ENCODE measurements around the gene PRPF6.

PRPF6 gene

DNA sequence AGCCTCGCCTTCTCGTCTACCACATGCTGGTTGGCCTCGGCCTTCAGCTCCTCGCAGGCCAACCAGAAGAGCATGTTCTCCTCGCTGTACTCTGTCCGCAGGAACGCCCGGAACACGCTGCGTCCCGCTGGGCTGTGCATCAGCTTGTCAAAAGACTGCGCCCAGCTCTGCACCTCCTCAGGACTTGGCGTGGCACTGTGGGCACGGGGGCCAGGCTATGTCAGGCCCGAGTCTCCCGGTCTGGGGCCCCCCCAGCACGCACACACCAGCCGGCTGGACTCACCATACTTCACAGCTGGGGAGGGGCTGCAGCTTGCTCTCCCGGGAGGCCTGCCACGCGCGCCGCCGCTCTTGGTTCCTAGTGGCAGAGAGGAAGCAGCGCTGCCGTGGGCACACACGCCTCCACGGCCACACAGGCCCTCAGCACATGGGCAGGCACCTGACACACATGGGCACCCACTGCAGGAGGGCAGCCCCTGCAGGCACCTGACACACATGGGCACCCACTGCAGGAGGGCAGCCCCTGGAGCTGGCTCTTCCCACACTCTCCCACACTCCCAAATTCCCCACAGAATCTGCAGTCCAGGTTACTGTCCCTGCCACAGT is 93.4 kb downstream of the PRPF6 start:
- TF ChIP-seq, protein P1, sequence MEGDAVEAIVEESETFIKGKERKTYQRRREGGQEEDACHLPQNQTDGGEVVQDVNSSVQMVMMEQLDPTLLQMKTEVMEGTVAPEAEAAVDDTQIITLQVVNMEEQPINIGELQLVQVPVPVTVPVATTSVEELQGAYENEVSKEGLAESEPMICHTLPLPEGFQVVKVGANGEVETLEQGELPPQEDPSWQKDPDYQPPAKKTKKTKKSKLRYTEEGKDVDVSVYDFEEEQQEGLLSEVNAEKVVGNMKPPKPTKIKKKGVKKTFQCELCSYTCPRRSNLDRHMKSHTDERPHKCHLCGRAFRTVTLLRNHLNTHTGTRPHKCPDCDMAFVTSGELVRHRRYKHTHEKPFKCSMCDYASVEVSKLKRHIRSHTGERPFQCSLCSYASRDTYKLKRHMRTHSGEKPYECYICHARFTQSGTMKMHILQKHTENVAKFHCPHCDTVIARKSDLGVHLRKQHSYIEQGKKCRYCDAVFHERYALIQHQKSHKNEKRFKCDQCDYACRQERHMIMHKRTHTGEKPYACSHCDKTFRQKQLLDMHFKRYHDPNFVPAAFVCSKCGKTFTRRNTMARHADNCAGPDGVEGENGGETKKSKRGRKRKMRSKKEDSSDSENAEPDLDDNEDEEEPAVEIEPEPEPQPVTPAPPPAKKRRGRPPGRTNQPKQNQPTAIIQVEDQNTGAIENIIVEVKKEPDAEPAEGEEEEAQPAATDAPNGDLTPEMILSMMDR (IDR thresholded peaks at IDR 0.05; ENCODE audit: insufficient read depth, low read depth, low read length, missing control alignments): no peak
- DNase-seq (ENCODE audit: low read depth): no peak
- no peak overlapping the region for H3K4me3 ChIP-seq (ENCODE audit: low read length)

DNA sequence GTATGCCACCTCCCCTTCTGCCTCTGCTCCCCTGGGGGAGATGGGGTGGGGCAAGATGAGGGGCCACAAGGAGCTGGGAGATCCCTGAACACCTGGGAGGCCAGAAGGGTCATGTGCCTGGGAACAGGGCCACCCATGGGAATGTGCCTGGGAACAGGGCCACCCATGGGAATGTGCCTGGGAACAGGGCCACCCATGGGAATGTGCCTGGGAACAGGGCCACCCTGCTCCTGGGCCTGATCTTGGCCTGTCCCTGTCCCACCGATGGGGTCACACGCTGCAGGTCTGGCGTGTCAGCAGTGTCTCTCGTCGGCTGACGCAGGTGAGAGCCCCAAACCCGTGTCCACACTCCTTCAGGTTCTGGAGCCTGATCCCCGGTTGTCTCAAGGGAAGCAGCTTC is 94.0 kb downstream of the PRPF6 start:
- DNase-seq (ENCODE audit: low read depth): no peak
- TF ChIP-seq, protein P1 (IDR thresholded peaks at IDR 0.05; ENCODE audit: insufficient read depth, low read depth, low read length, missing control alignments): no peak
- no peak overlapping the region for H3K4me3 ChIP-seq (ENCODE audit: low read length)

DNA sequence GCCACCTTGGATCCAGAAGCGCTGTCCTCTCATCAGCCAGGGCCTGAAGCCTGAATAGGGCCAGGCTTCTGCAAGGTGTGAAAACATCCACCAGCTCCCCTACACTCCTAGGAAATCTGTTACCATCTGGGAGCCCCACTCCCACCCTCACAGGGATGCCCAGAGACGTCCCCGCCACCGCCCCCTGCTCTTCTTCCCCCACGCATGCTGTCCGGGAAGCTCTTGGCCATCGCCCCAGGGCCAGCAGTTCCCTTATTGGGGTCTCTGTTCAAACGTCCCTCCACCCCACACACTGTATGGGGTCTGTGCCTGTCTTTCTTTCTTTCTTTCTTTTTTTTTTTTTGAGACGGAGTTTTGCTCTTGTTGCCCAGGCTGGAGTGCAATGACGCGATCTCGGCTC is 94.6 kb downstream of the PRPF6 start:
- H3K4me3 ChIP-seq (ENCODE audit: low read length): no peak overlapping the region
- TF ChIP-seq, protein P1 (IDR thresholded peaks at IDR 0.05; ENCODE audit: insufficient read depth, low read depth, low read length, missing control alignments): no peak
- DNase-seq (ENCODE audit: low read depth): no peak

DNA sequence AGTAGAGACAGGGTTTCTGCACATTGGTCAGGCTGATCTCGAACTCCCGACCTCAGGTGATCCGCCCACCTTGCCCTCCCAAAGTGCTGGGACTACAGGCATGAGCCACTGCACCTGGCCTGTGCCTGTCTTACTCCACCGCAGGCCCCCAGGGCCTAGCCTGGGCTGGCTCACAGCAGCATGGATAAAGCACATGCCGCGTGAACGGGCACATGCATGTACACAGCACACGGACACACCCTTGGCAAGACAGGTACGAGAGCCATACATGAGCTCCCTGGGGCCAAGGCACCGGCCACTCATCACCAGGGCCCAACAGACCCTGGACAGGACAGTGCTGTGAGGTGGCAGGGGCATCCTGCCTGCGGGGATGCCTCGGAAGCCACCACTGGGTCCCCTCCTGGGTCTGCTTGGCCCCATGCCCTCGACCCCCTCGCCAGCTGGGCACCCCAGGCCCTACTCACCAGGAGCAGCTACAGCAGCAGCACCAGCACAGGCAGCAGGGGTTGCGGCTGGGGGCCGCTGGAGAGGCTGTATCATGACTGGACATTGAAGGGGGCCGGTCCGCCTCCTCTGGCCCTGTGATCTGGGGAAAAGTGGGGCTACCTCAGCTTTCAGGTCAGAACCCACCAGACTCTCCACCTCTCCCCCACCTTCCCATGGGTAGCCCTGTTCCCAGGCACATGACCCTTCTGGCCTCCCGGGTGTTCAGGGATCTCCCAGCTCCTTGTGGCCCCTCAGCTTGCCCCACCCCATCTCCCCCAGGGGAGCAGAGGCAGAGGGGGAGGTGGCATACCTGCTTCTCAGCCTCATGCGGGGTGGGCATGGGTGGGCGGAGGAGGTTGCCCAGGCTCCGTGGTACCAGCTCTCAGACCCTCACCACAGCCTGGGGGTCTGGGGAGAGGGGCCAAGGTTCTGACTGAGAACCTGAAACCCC is 95.4 kb downstream of the PRPF6 start:
- no peak for DNase-seq (ENCODE audit: low read depth)
- H3K4me3 ChIP-seq (ENCODE audit: low read length): no peak overlapping the region
- TF ChIP-seq, protein P1 (IDR thresholded peaks at IDR 0.05; ENCODE audit: insufficient read depth, low read depth, low read length, missing control alignments): no peak

DNA sequence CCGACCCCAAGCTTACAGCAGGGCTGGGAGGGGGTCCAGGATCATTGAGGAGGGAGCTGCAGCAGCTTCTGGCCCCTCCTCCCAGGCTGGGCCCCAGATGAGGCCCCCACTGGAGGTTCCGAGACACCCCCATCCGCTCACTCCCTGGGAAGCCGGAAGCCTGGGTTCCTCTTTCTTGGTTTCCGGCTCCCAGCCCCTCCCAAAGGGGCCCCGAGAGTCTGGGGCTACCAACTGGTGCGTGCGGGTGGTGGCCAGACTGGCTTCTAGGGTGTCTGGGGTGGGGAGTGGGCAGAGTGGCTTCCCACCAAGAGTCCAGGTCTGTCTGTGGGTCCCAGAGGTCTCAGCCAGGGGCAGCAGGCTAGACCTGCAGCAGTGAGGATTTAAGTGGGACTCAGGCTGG is 96.2 kb downstream of the PRPF6 start:
- no peak for DNase-seq (ENCODE audit: low read depth)
- TF ChIP-seq, protein P1 (IDR thresholded peaks at IDR 0.05; ENCODE audit: insufficient read depth, low read depth, low read length, missing control alignments): no peak
- H3K4me3 ChIP-seq (ENCODE audit: low read length): no peak overlapping the region

DNA sequence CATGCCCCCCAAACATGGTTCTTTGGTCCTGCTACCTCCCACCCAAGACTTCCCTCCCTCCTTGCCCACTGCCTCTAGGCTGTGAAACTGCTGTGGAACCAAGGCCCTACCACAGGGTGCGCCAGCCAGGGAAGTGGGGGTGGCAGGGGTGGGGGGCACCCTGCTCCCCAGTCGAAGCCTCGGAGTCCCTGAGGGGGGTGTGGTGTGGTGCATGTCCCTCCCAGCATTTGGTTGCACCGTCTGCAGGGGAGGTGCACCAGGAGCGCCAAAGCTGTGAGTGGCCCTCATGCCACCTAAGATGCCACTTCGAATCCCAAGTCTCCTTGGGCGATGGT is 96.6 kb downstream of the PRPF6 start:
- TF ChIP-seq, protein P1 (IDR thresholded peaks at IDR 0.05; ENCODE audit: insufficient read depth, low read depth, low read length, missing control alignments): no peak
- H3K4me3 ChIP-seq (ENCODE audit: low read length): no peak overlapping the region
- DNase-seq (ENCODE audit: low read depth): no peak

Measured in epithelial cell of esophagus (primary cell).